Measurements from ENCODE around the gene TMTC2.

TMTC2 gene

GRCh38 chr12:83097643-83098342, 411.1 kb downstream of the TMTC2 start:
- Histone ChIP-seq H3K27me3 (ENCODE audit: low read depth, low read length) (no peaks in the 10 kb centered on the region), H3K27ac (ENCODE audit: low read length) (no peak overlapping the region), H3K4me1 (ENCODE audit: low read length) (no peaks in the 10 kb centered on the region), H4K20me1 (ENCODE audit: insufficient read depth, low read length) (no peaks in the 10 kb centered on the region), H3K9me3 (ENCODE audit: insufficient read depth, low read length) (no peaks in the 10 kb centered on the region), H3K36me3 (replicated peaks; ENCODE audit: low read depth, low read length) (no peaks in the 10 kb centered on the region), H3K4me3 (ENCODE audit: low read length) (no peak overlapping the region), H3K4me2 (ENCODE audit: low read length) (no peak overlapping the region), H3K79me2 (ENCODE audit: low read length) (no peaks in the 10 kb centered on the region), H2AFZ (ENCODE audit: low read depth, low read length) (no peak overlapping the region), H3K9ac (ENCODE audit: low read length) (no peak overlapping the region)
- TF ChIP-seq EZH2phosphoT487 (IDR thresholded peaks at IDR 0.05; ENCODE audit: low read depth), result no peak
- no peak for TF ChIP-seq CTCF (IDR thresholded peaks at IDR 0.05; ENCODE audit: low read depth, low read length)

GRCh38 chr12:83099436-83099835, 412.7 kb downstream of the TMTC2 start:
- no peaks in the 10 kb centered on the region for H4K20me1 ChIP-seq (ENCODE audit: insufficient read depth, low read length)
- TF ChIP-seq CTCF (IDR thresholded peaks at IDR 0.05; ENCODE audit: low read depth, low read length) (no peak), EZH2phosphoT487 (IDR thresholded peaks at IDR 0.05; ENCODE audit: low read depth) (no peak)
- no peak overlapping the region for H3K27ac ChIP-seq (ENCODE audit: low read length)
- no peaks in the 10 kb centered on the region for H3K4me1 ChIP-seq (ENCODE audit: low read length)
- no peak overlapping the region for H2AFZ ChIP-seq (ENCODE audit: low read depth, low read length)
- H3K9me3 ChIP-seq (ENCODE audit: insufficient read depth, low read length), result no peaks in the 10 kb centered on the region
- H3K79me2 ChIP-seq (ENCODE audit: low read length), result no peaks in the 10 kb centered on the region
- H3K27me3 ChIP-seq (ENCODE audit: low read depth, low read length), result no peaks in the 10 kb centered on the region
- no peak overlapping the region for H3K4me3 ChIP-seq (ENCODE audit: low read length)
- H3K4me2 ChIP-seq (ENCODE audit: low read length), result no peak overlapping the region
- no peak overlapping the region for H3K9ac ChIP-seq (ENCODE audit: low read length)
- no peaks in the 10 kb centered on the region for H3K36me3 ChIP-seq (replicated peaks; ENCODE audit: low read depth, low read length)

DNA sequence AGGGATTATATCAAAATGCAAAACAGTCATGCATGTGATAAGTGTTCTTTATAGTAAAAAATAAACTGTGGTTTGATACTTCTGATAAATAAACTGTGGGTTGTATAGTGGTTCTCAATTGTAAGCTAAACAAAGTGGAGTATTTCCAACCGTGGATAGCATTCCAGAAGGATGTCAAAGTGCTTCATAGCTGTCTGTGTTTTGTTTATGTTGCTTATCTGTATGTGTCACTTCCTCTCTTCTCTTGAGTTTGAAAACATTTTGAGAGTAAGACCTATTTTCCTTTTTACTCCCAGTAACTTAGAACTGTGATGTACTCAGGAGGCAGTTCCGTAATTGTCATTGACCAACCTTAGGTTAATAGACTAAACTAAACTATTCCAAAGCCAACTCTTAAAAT, 415.8 kb downstream of the TMTC2 start:
- H3K4me1 ChIP-seq (ENCODE audit: low read length), result no peaks in the 10 kb centered on the region
- H3K4me3 ChIP-seq (ENCODE audit: low read length), result no peak overlapping the region
- H3K27ac ChIP-seq (ENCODE audit: low read length), result no peak overlapping the region
- TF ChIP-seq CTCF (IDR thresholded peaks at IDR 0.05; ENCODE audit: low read depth, low read length) (no peak), EZH2phosphoT487 (IDR thresholded peaks at IDR 0.05; ENCODE audit: low read depth) (no peak)
- no peaks in the 10 kb centered on the region for H3K27me3 ChIP-seq (ENCODE audit: low read depth, low read length)
- H3K9ac ChIP-seq (ENCODE audit: low read length), result no peak overlapping the region
- H3K9me3 ChIP-seq (ENCODE audit: insufficient read depth, low read length), result no peaks in the 10 kb centered on the region
- H4K20me1 ChIP-seq (ENCODE audit: insufficient read depth, low read length), result no peaks in the 10 kb centered on the region
- H3K79me2 ChIP-seq (ENCODE audit: low read length), result no peaks in the 10 kb centered on the region
- no peak overlapping the region for H3K4me2 ChIP-seq (ENCODE audit: low read length)
- no peaks in the 10 kb centered on the region for H3K36me3 ChIP-seq (replicated peaks; ENCODE audit: low read depth, low read length)
- no peak overlapping the region for H2AFZ ChIP-seq (ENCODE audit: low read depth, low read length)

GRCh38 chr12:83106873-83107272, 420.2 kb downstream of the TMTC2 start:
- H3K36me3 ChIP-seq (replicated peaks; ENCODE audit: low read depth, low read length), result no peaks in the 10 kb centered on the region
- no peak overlapping the region for H2AFZ ChIP-seq (ENCODE audit: low read depth, low read length)
- no peaks in the 10 kb centered on the region for H4K20me1 ChIP-seq (ENCODE audit: insufficient read depth, low read length)
- H3K4me3 ChIP-seq (ENCODE audit: low read length), result no peak overlapping the region
- no peak overlapping the region for H3K4me2 ChIP-seq (ENCODE audit: low read length)
- no peak overlapping the region for H3K9ac ChIP-seq (ENCODE audit: low read length)
- H3K9me3 ChIP-seq (ENCODE audit: insufficient read depth, low read length), result no peaks in the 10 kb centered on the region
- no peaks in the 10 kb centered on the region for H3K27me3 ChIP-seq (ENCODE audit: low read depth, low read length)
- TF ChIP-seq EZH2phosphoT487 (IDR thresholded peaks at IDR 0.05; ENCODE audit: low read depth) (no peak), CTCF (IDR thresholded peaks at IDR 0.05; ENCODE audit: low read depth, low read length) (no peak)
- H3K4me1 ChIP-seq (ENCODE audit: low read length), result no peaks in the 10 kb centered on the region
- no peak overlapping the region for H3K27ac ChIP-seq (ENCODE audit: low read length)
- no peaks in the 10 kb centered on the region for H3K79me2 ChIP-seq (ENCODE audit: low read length)
